GM03348 (cell line): ENCODE data around the gene TLK1.

ENCODE experiments used
- DNase-seq: peaks from one replicate; pipeline ENCODE4 v3.0.0; 2012; ENCODE audit warnings: low spot score

The TLK1 gene

DNA sequence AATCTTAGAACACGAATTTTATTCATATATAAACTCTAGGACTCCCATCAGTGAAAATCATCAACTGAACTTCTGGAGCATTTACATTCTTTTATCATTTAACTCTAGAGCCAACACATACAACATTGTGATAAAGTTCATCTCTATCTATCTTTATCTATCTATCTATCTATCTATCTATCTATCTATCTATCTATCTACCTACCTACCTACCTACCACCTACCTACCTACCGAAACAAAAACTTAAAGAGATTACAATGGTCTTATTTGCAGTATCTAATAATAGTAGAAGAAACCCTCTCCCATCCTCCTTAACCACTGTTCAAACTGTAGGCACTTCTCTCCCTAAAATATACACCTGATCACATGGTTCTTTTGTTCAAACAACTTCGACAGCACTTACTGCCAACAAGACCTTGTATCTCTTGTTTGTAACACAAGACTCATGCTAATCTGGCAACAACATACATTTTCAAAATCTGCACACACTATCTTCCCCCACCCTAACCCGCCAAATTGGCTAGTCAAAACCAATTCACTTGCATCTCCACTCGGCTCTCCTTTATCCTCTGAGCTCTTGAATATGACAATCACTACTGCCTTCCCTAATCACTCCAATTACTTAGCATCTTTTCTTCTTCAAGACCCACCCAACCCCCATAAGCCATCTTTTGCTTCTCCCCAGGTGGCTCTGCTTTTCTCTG, 162.6 kb downstream of the TLK1 start:
- no peak for DNase-seq

DNA sequence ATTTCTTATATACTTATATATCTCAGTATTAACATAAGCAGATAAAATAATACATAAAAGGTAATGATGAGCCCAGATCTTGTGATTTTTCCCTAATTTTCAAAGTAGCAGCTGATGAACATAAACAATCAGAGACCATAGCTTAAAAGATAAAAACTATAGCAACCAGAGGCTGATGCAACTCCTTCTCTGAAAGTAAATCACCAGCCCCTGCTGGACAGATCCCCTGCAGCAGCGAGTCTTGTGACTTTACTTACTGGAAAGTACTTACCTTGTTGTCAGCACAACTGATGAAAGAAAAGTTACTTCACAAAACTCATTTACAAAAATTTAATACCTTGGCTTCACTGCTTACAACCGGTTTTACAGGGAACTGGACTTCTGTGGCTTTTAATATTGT, 164.4 kb downstream of the TLK1 start:
- no peak for DNase-seq

DNA sequence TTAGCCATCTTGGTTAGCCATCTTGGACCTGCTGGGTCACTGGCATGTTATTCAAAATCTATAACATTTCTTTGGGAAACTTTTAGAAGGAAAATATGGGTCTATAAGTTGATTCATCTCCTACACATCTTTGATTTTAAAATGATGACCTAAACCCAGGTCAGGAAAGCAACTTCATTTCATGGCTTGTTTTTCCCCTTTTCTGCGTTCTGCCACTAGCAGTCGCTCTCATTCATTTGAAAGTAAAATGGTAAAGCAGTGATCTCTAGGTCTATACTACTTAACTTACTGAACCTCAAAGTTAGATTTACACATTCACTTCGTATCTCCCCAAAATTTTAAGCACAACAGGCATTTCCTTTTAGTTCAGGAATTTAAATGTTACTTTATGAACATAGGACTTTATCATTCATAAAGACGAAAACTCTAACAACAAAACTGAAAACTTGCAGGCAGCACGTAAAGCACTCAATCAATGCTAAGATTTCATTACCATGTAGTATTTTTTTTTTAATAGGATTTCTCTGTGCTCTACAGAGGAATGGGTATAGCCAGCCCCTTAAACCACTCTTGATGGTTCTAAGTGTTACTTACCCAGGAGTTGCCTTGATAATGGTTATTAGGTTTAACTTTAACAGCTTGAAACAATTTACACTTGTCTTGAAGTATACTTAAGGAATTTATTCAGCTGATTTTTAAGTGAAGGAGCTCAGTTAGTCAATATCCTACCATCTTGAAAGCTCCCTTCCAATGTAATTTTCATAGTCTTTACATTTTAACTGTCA, 169.1 kb downstream of the TLK1 start:
- DNase-seq = no peak

DNA sequence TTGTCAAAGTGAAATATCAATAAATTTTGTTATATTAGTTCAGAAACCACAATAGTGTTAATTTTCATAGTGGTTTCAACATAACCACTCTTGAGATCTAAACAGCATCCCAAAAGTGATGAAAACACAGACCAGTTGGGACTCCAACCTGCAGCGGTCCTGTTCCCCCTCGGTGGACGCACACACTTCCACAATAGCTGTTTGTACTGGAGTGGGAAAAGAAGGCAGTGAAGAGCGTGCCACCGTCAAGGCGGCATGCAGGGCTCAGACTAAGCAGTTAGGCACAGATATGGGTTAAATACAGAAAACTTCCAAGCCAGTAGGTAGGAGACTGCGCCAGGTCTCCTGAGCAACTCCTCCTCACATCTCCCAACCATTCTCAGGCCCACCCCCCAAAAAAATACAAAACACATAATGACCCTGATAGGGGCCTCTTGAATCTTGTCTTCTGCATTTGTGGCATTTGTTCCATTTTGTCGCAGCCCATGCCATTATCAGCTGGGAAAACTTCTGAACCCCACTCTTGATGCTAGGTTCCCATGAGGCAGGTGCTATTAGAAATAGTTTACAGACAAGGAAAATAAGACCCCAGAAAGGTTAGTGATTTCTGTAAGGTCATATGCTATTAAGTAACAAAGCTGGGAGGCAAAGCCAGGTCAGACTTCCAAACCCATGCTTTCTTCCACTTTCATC, 174.0 kb downstream of the TLK1 start:
- no peak for DNase-seq

DNA sequence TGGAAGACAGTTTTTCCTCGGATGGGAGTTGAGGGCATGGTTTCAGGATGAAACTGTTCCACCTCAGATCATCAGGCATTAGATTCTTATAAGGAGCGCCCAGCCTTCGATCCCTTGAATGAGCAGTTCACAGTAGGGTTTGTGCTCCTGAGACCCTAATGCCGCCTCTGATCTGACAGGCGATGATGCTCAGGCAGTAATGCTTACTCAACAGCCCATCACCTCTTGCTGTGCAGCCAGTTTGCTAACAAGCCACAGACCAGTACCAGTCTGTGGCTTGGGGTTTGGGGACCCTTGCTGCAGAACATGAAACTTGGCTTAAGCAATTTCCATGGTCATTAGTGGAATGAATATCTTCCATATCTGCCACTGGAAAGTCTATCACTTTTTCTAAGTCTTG, 175.3 kb downstream of the TLK1 start:
- no peak for DNase-seq

DNA sequence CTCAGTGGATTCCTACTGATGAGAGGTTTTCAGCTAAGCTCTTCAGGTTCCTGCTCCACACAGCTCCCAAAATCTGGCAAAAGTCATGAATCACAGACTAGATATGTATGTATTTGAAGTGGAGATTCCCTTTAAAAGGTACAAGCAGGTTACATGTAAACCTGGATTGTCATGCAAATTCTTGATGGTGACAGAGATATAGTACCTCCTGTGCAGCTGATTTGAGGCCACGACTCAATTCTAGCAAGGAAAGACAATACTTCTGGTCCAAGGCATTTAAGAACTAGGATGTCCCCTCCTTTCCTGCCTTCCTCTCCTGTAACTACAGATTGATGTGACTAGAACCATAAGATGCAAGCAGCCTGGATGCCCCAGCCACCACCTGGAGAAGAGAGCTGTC, 176.6 kb downstream of the TLK1 start:
- DNase-seq = no peak

DNA sequence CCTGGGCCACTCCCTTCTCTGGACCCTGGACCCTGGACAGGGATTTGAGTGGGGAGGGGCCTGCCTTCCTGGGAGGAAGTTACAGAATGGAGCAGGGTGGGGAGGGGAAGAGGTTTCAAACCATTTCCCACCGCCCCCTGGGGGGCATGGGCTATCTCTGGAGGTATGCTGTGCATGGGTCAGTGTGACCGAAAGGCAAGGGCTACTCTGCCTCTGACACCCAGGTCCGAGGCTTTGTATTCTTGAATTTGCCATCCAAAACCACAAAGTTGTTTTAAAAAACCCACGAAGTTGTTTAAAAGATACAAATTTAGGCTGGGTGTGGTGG, 184.8 kb downstream of the TLK1 start:
- DNase-seq = no peak

DNA sequence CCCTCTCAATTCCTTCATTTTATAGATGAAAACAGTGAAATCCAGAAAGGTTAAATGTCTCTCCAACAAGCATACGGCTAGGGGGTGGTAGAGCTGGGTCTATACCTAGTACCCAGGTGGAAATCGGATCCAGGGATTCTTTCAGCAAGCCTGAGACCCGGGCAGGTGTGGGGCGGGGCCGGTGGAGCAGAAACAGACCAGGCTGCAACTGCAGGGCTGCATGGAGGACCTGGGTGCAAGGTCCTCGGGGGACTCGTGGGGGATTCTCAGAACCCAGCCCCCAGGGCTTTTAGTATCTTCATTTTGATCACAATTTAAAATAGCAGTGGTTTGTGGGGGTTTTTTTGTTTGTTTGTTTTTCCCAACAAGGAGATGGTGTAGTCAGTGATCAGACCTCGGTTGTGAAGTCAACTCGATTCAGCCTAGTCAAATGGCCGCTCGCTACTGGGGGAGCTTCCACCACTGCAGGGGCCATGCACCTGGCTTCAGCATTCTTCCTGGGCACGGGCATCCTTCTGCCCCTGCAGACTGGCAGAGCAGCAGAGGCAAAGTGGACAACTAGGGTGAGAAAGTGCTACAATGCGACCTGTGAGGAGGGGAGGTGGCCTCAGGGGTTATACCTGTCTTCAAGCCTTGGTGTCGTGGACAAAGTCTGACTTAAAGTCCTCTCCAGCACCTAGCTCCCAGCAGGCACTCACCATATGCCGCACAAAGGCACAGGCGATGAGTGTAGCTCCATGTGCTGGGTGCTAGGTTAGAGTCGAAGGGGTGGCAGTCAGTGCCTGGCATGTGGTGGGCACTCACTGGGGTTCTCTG, 185.4 kb downstream of the TLK1 start:
- no peak for DNase-seq

DNA sequence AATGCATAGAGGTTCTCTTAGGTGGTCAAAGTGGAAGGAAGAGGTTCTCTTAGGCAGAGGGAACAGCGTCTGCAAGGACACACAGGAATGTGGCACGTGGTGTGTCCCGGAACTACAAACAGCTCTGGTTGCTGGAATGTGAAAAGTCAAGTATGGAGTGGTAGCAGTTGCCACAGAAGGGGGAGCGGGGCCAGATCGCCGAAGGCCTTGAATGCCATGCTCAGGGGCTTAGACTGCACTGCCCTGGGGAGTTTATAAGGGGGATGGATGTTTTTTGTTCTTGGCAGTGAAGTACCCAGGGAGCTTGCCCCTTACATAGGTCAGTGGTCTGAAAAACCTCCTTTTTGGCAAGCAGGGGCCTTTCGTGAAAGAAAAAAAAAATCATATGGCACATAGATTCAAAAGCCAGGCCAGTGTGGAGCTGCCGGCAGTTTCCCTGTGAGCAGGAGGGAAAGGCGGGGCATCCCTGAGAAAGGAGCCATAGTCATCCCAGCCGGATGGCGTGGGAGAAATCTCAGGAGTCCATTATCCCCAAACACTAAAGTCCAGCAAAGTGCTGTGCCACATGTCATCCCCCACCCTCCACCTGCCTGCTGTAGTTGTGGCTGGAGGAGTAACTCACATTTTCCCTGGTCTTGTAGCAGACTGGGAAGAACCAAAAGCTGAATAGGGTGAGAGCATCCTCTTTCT, 186.2 kb downstream of the TLK1 start:
- peak; percentile 57 for DNase-seq

DNA sequence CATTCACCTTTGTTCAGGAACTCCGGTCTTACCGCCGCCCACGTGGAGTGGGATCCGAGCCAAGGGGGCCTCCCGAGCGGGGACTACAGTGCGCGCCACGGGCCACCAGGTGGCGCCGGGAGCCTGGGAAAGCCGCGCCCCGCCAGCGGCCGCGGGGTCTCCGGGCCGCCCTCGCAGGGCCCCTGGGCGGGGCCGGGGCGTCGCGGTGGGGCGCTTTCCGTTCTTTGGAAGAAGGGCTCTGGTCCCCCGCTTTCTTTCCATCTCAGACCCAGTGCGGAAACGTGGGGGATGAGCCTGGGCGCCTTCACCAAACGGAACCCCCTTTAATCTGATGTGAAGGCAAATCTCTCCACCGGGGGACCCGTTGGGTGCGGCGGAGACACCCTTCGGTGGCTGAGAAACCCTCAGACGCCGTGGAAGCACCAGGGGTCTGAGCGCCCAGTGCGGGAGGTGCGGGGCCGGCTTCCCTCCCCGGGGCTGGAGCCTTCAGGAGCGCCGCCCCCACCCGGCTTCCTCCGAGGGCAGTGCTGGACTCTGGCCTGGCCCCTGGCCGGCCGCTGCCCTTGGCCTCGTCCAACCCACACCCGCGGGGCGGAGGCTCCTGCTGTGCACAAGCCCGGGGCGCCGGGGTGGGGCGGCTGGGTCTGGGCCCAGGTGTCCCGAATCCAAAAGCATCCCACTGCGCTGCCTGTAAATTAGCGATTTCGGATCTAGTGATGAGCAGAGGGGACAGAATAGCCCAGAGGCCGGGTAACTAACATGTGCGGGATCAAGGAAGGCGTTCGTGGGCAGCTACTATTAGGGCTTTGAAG, 187.0 kb downstream of the TLK1 start:
- peak; percentile 99 for DNase-seq

DNA sequence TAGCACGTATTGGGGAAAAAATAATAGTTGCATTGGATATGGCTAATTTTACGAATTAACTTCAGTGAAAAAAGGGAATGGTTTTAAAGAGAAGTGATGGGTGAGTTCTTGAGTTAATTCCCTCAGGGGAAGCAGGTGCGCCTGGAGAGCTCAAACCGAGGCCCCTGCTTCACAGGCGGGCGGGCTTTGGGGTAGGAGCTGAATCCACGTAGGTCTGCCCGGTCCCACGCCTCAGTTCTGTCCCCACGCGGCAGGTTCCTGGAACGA, 187.5 kb downstream of the TLK1 start:
- DNase-seq = no peak

DNA sequence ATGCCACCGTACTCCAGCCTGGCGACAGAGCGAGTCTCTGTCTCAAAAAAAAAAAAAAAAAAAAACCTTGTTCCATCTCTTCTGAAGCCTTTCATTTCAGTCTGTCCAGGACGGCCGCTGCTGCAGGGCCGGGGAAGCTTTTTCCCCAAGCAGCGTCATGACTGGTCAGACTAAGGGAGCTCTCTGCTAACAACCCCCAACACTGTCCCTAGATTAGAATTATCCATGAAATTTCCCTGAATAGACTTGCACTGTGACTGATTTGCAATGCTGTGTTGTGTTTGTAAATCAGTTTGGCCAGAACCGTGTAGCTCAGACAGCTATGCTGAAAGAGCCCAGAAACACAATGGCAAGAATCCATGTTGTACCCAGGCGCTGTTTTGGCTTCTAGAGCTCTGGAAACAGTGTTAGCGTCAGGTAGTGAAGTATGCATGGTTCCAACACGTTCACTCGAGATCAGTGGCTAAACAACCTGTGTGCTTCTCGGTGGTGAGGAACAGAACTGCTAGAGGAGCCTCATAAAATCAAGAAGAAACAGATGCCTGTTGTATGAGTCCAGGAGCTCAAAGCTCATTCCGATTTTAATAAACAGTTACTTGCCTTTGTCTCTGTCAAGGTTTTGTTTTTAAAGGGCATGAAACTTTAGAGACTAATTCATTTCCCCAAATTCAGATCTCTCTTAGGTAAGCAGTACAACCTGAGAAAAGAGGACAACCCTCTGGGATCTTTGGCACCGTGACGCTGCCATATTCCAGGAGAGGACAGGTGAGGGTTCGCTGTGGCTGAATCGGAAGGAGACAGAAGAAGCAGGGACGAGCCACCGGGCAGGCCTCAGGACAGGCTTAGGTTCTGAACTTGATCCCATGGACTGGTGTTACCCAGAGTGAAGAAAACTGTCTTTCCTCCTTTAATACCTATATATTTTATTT, 188.1 kb downstream of the TLK1 start:
- no peak for DNase-seq

DNA sequence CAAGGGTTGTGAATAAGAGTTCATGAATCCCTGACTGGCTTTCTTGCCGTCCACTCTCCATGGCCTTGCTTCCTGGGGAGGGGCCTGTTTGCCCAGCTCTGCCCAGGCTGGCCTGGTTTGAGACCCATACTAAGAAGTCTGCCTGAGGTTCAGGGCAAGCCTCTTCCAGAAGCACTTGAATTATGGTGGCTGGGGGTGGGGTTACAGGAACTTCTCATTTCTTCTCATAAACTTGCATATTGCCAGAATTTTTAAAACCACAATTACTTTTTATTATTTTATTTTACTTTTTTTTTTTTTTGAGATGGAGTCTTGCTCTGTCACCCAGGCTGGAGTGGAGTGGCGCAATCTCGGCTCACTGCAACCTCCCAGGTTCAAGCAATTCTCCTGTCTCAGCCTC, 189.6 kb downstream of the TLK1 start:
- no peak for DNase-seq

DNA sequence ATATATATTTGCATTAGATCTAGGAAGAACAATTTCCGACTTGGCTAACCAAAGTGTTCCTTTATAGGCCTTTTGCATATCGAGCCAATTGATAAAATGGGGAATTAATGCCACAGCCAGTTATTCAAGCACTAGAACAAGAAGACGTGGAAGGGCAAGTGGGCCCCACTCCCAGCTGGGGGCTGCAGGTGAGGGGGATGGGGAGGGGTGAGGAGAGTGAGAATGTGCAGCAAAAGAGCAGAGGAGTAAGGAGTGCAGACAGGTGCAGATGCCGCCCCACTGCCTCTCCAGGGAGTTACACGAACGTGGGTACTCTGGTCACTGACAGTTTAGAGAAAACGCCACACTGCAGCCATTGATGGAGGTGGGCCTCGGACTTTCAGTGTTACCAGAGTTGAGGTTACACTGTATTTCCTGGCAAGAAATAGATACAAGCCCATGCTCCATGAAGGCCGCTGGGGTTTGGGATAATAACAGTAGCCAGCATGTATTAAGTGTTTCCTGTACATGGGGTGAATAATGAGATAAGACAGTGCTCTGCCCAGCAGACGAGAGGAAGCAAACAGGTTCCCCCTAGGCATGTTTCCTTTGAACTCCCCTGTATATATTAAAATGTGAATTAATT, 190.7 kb downstream of the TLK1 start:
- DNase-seq = no peak

DNA sequence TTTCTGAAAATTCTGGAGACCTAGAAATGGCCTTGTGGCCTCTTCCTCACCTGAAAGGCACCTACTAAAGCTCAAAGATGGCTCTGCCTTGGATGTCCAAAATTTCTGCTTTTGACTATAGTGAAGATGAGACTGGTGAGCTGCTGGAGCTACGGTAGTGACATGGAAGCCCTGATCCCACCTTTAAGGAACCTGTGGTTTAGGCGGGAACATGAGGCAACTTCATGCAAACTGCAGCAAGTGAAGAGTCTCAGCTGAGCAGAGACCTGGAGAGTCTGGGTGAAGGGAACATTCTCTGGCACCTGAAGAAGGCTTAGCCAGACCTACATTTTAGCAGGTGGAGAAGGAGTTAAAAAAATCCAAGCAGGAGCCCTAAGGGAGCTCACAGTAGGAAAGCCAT, 191.7 kb downstream of the TLK1 start:
- no peak for DNase-seq

DNA sequence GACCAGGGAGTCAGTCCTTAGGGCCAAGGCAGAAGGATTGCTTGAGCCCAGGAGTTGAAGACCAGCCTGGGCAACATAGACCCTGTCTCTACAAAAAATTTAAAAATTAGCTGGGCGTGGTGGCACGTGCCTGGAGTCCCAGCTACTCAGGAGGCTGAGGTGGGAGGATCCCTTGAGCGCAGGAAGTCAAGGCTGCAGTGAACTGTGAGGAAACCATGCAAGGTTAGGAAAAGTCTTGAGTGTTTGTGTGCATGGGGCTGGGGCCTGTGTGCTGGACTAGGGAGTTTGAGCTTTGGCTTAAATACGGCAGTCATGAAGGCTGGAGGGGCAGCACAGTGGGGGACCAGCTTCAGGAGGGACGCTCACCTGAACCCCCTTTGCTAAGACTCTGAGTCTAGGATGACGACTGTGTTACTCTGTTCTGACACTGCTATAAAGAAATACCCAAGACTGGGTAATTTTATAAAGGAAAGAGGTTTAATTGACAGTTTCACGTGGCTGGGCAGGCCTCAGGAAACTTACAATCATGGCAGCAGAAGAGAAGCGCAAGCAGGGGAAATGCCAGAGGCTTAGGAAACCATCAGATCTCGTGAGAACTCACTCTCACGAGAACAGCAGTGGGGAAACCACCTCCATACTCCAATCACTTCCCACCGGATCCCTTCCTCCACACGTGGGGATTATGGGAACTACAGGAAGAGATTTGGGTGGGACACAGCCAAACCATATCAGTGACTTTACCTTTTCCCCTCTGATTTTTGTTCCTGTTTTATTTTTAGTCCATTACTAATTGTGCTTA, 192.3 kb downstream of the TLK1 start:
- no peak for DNase-seq

DNA sequence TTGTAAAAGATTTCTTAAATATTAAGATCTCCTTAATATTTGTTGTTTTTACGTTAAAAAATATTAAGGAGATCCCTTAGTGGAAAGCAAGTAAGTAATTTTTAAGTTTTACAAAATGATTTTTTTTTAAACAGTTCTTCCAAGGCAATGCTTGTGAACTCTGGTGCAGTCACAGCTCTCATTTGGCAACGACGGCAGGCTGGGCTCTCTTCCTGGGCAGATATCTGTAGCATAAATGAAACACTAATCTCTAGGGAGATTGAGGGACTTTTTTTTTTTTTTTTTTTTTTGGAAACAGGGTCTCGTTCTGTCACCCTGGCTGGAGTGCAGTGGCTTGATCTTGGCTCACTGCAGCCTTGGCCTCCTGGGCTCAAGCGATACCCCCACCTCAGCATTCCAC, 193.1 kb downstream of the TLK1 start:
- no peak for DNase-seq

DNA sequence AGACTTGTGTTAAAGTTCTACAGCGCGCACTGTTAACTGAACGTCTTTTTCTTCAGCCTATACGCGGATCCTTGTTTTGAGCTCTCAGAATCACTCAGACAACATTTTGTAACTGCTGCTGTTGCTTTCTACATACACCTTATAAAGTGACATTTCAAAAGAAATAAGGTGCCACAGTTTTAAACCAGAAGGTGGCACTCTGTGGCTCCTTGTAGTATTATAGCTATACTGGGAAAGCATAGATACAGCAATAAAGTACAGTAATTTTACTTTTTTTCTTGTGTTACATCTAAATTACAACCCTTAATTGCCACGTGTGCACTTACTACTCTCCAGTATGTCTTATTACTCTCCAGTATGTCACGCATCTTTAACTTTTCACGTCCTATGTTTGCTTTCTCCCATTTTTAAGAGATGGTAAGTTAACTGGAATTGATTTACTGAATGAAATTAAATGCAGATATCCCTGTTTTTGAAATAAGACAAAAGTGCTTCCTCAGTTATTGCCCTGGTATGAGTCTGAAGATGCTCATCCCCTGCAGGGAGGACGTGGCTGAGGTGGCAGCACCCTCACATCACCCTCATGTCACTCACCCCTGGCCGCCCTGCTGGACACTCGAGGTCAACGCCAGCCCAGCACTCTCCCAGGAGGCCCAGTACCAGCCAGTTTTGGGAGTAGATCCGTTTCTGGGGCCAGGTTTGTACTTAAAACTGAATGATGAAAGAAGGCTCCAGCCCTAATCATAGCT, 193.9 kb downstream of the TLK1 start:
- DNase-seq = no peak
